Measurements from ENCODE around the gene PDE11A.
"Not testable (repeated sequence)": the region's sequence is repeated elsewhere in the genome, so short reads cannot be mapped to it uniquely, and the experiment has no call there.

The PDE11A gene

GRCh38 chr2:177881008-177881747 lies 191.4 kb downstream of the PDE11A start:
- DNase-seq, result no peak

- DNase-seq, result no peak
Measured at GRCh38 chr2:177880285-177880684, 192.3 kb downstream of the PDE11A start.

- DNase-seq, result no peak
Measured at GRCh38 chr2:177876950-177877349, 195.6 kb downstream of the PDE11A start.

- DNase-seq, result no peak
Measured at GRCh38 chr2:177874686-177875085, 197.9 kb downstream of the PDE11A start.

GRCh38 chr2:177873915-177874314 lies 198.7 kb downstream of the PDE11A start:
- DNase-seq, result no peak

GRCh38 chr2:177872286-177872685 lies 200.3 kb downstream of the PDE11A start:
- no peak for DNase-seq

GRCh38 chr2:177869912-177870311 lies 202.7 kb downstream of the PDE11A start:
- DNase-seq, result no peak

GRCh38 chr2:177869209-177869608 lies 203.4 kb downstream of the PDE11A start:
- DNase-seq, result no peak

GRCh38 chr2:177868806-177869205 lies 203.8 kb downstream of the PDE11A start:
- no peak for DNase-seq

- no peak for DNase-seq
Measured at GRCh38 chr2:177857538-177857937, 215.0 kb downstream of the PDE11A start.

- DNase-seq, result no peak
Measured at GRCh38 chr2:177852389-177852788, 220.2 kb downstream of the PDE11A start.

- DNase-seq, result no peak
Measured at GRCh38 chr2:177843188-177843587, 229.4 kb downstream of the PDE11A start.

GRCh38 chr2:177842243-177842642 lies 230.3 kb downstream of the PDE11A start:
- DNase-seq, result no peak

GRCh38 chr2:177835418-177836204 lies 237.0 kb downstream of the PDE11A start:
- not testable (repeated sequence) for DNase-seq

GRCh38 chr2:177832611-177833433 lies 239.8 kb downstream of the PDE11A start:
- DNase-seq, result no peak

- peak in 1 of 2 experiments; percentile 29 for DNase-seq
Measured at GRCh38 chr2:177830881-177831386, 241.6 kb downstream of the PDE11A start.

- DNase-seq, result no peak
Measured at GRCh38 chr2:177828557-177828956, 244.0 kb downstream of the PDE11A start.

GRCh38 chr2:177826897-177827296 lies 245.7 kb downstream of the PDE11A start:
- DNase-seq, result no peak

GRCh38 chr2:177822941-177823340 lies 249.6 kb downstream of the PDE11A start:
- no peak for DNase-seq

- DNase-seq, result no peak
Measured at GRCh38 chr2:177818412-177818811, 254.2 kb downstream of the PDE11A start.

- no peak for DNase-seq
Measured at GRCh38 chr2:177817300-177817699, 255.3 kb downstream of the PDE11A start.

GRCh38 chr2:177816766-177817165 lies 255.8 kb downstream of the PDE11A start:
- no peak for DNase-seq
